GM12801 (cell line): Measurements from ENCODE around the gene DCXR.

Experiments used
- CTCF ChIP-seq: IDR thresholded peaks from one replicate; pipeline ENCODE4 v1.5.1; 2011; ENCODE audit warnings: control low read depth; ENCODE audit not compliant: insufficient read length; ENCODE audit errors: extremely low read depth

Gene DCXR

GRCh38 chr17:82039695-82040299, 2.3 kb upstream of the DCXR start:
- no peak for TF ChIP-seq CTCF

GRCh38 chr17:82037889-82038195, 345 bp upstream of the DCXR start:
- no peak for TF ChIP-seq CTCF

- TF ChIP-seq CTCF: no peak
Observed at GRCh38 chr17:82036634-82037091, 834 bp downstream of the DCXR start.

- no peak for TF ChIP-seq CTCF
Observed at GRCh38 chr17:82035956-82036633, 1.4 kb downstream of the DCXR start.

GRCh38 chr17:82035488-82035887, 2.0 kb downstream of the DCXR start:
- TF ChIP-seq CTCF: no peak

GRCh38 chr17:82034371-82035011, 3.0 kb downstream of the DCXR start:
- TF ChIP-seq CTCF: no peak

GRCh38 chr17:82033359-82034085, 4.0 kb downstream of the DCXR start:
- no peak for TF ChIP-seq CTCF
